ENCODE results near the gene MB21D2. TPM values are rescaled to one million over a fixed set of nuclear protein-coding genes. Genes with fewer than 3 reads are reported as not detected.

MB21D2 gene
- total RNA-seq, 6 donors from 2014 or later, result 4.6 to 8.0 (median 5.3) TPM

DNA sequence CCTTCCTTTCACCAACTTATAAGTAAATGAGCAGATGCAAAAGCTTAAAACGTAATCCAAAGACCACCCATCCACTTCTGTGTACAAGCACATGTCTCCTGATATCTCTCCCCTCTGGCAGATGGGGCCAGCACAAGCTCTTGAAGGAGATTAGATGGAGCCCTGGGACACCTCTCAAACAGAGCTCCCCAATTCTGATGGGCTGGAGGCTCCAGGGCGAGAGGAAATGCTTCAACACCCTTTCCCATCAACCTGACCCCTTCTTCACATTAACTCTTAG is 73.2 kb downstream of the MB21D2 start:
- Histone ChIP-seq H3K36me3 (no peaks in the 10 kb centered on the region), H3K4me1 (peaks cover 0 to 14% (median 3%) of the 10 kb centered on the region in 4 donors), H3K9me3 (no peaks in the 10 kb centered on the region), H3K27me3 (no peaks in the 10 kb centered on the region), H3K4me3 (no peak overlapping the region), H3K27ac (no peak overlapping the region)
- TF ChIP-seq POLR2A (IDR thresholded peaks at IDR 0.05) (no peak), POLR2AphosphoS5 (IDR thresholded peaks at IDR 0.05) (no peak), EP300 (IDR thresholded peaks at IDR 0.05) (no peak)
- TF ChIP-seq, protein P1, sequence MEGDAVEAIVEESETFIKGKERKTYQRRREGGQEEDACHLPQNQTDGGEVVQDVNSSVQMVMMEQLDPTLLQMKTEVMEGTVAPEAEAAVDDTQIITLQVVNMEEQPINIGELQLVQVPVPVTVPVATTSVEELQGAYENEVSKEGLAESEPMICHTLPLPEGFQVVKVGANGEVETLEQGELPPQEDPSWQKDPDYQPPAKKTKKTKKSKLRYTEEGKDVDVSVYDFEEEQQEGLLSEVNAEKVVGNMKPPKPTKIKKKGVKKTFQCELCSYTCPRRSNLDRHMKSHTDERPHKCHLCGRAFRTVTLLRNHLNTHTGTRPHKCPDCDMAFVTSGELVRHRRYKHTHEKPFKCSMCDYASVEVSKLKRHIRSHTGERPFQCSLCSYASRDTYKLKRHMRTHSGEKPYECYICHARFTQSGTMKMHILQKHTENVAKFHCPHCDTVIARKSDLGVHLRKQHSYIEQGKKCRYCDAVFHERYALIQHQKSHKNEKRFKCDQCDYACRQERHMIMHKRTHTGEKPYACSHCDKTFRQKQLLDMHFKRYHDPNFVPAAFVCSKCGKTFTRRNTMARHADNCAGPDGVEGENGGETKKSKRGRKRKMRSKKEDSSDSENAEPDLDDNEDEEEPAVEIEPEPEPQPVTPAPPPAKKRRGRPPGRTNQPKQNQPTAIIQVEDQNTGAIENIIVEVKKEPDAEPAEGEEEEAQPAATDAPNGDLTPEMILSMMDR (IDR thresholded peaks at IDR 0.05), result no peak
- DNase-seq (no peak), ATAC-seq (ENCODE audit: low FRiP score in 2 of 2) (no peak)
- WGBS, 2 donors, result 86 to 91% methylated on average over 2 of the region's 2 CpGs

- peaks cover 0 to 14% (median 3%) of the 10 kb centered on the region in 4 donors for H3K4me1 ChIP-seq
- no peak overlapping the region for H3K27ac ChIP-seq
- no peak for TF ChIP-seq EP300 (IDR thresholded peaks at IDR 0.05)
- TF ChIP-seq, protein P1 (IDR thresholded peaks at IDR 0.05), result no peak
- no peak for TF ChIP-seq POLR2A (IDR thresholded peaks at IDR 0.05)
- no peak for TF ChIP-seq POLR2AphosphoS5 (IDR thresholded peaks at IDR 0.05)
- DNase-seq (peak in 1 of 2 donors; percentile 52), ATAC-seq (ENCODE audit: low FRiP score in 2 of 2) (peak in 1 of 2 donors; percentile 6)
- no peaks in the 10 kb centered on the region for H3K27me3 ChIP-seq
- H3K36me3 ChIP-seq, result no peaks in the 10 kb centered on the region
- no peaks in the 10 kb centered on the region for H3K9me3 ChIP-seq
- no peak overlapping the region for H3K4me3 ChIP-seq
- 76 to 80% methylated on average over 10 of the region's 10 CpGs for WGBS, 2 donors
Measured at GRCh38 chr3:192843723-192844485, 73.8 kb downstream of the MB21D2 start.

DNA sequence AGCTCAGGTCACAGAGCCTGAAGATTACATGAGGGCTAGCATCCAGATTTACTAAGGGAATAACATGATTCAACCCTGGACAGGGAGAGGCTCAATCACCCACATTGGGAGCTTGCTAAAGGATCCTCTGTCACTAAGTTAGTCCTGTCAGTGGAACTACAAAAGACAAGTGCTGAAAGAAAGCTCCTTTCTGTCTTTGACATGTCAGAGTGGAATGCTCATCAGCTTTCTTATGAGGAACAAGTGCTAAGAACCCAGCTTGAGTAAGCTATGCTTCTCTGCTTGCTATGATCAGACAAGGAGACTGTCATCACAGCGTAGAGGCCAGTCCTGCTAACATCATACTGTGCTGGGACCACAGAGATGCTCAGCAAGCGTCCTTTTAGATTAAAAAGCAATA is 74.5 kb downstream of the MB21D2 start:
- H3K27ac ChIP-seq, result no peak overlapping the region
- H3K36me3 ChIP-seq, result no peaks in the 10 kb centered on the region
- DNase-seq (no peak), ATAC-seq (ENCODE audit: low FRiP score in 2 of 2) (no peak)
- no peaks in the 10 kb centered on the region for H3K27me3 ChIP-seq
- H3K9me3 ChIP-seq, result no peaks in the 10 kb centered on the region
- TF ChIP-seq EP300 (IDR thresholded peaks at IDR 0.05) (no peak), POLR2AphosphoS5 (IDR thresholded peaks at IDR 0.05) (no peak)
- TF ChIP-seq, protein P1 (IDR thresholded peaks at IDR 0.05), result no peak
- H3K4me3 ChIP-seq, result no peak overlapping the region
- H3K4me1 ChIP-seq, result peaks cover 0 to 7% (median under 1%) of the 10 kb centered on the region in 4 donors
- WGBS, 2 donors, result 86 to 93% methylated on average over 2 of the region's 2 CpGs

- H3K4me3 ChIP-seq, result no peak overlapping the region
- WGBS, 2 donors, result 91 to 93% methylated on average over 1 of the region's 1 CpG
- peaks cover 0 to 3% (median 0%) of the 10 kb centered on the region in 4 donors for H3K4me1 ChIP-seq
- DNase-seq, result no peak
- no peaks in the 10 kb centered on the region for H3K27me3 ChIP-seq
- H3K9me3 ChIP-seq, result no peaks in the 10 kb centered on the region
- H3K27ac ChIP-seq, result no peak overlapping the region
- TF ChIP-seq EP300 (IDR thresholded peaks at IDR 0.05), result no peak
- TF ChIP-seq, protein P1 (IDR thresholded peaks at IDR 0.05), result no peak
- TF ChIP-seq POLR2AphosphoS5 (IDR thresholded peaks at IDR 0.05), result no peak
- TF ChIP-seq POLR2A (IDR thresholded peaks at IDR 0.05), result no peak
- ATAC-seq (ENCODE audit: low FRiP score in 2 of 2), result no peak
- H3K36me3 ChIP-seq, result no peaks in the 10 kb centered on the region
Measured at GRCh38 chr3:192842711-192843110, 74.9 kb downstream of the MB21D2 start.

DNA sequence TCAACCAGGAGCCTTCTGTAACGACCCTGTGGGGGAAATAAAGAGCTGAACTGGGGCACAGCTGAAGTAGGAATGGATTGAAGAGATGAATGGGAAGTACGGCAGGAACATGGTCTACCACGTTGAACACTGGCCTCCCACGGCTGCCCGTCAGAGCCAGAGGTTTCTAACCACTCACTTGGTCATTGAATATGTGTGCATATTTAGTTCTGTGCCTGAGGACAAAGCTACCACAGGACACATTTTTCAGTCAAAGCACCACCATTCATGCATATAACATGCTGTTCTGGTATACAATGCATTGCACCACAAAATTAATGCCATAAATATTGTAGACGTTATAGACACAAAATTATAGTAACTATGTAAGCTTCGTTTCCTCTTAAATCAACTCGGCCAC is 75.5 kb downstream of the MB21D2 start:
- Histone ChIP-seq H3K9me3 (no peaks in the 10 kb centered on the region), H3K36me3 (no peaks in the 10 kb centered on the region), H3K27me3 (no peaks in the 10 kb centered on the region), H3K4me1 (no peaks in the 10 kb centered on the region), H3K27ac (no peak overlapping the region), H3K4me3 (no peak overlapping the region)
- 85 to 95% methylated on average over 8 of the region's 8 CpGs for WGBS, 2 donors
- TF ChIP-seq, protein P1 (IDR thresholded peaks at IDR 0.05), result no peak
- TF ChIP-seq POLR2AphosphoS5 (IDR thresholded peaks at IDR 0.05) (no peak), EP300 (IDR thresholded peaks at IDR 0.05) (no peak), POLR2A (IDR thresholded peaks at IDR 0.05) (no peak)
- ATAC-seq (ENCODE audit: low FRiP score in 2 of 2), result no peak
- no peak for DNase-seq

Data from upper lobe of left lung (tissue), 6 donors.